ENCODE results near the gene SMAD6.

DNA sequence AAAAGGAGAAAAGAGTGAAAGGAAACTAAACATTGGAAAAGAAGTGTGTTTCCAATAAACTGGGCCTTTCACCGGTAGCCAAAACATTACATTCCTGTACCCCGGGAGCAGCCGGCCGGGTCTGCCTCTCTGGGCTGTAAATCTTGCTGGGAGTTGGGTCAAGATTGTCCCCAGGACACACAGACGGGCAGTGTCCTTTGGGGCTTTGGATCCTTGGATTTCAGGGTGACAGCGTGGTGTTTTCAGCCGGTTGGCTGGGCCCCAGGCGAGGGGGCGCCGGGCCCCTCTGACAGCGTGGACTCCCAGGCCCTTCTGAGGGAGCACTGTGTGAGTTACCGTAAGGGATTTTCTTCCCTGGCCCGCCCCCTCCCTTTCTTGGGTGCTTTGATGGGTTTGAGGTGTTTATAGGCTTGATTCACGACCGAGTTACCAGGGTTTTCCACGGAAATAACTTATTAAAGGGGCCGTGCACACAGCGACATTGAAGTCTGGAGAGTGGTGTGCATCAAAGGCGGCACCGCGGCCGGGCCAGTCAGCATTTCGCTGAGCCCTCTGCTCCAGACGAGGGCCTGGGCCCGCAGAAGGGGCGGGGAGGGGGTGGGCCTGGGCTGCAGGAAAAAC lies 27.4 kb downstream of the SMAD6 start:
- TF ChIP-seq, protein P1, sequence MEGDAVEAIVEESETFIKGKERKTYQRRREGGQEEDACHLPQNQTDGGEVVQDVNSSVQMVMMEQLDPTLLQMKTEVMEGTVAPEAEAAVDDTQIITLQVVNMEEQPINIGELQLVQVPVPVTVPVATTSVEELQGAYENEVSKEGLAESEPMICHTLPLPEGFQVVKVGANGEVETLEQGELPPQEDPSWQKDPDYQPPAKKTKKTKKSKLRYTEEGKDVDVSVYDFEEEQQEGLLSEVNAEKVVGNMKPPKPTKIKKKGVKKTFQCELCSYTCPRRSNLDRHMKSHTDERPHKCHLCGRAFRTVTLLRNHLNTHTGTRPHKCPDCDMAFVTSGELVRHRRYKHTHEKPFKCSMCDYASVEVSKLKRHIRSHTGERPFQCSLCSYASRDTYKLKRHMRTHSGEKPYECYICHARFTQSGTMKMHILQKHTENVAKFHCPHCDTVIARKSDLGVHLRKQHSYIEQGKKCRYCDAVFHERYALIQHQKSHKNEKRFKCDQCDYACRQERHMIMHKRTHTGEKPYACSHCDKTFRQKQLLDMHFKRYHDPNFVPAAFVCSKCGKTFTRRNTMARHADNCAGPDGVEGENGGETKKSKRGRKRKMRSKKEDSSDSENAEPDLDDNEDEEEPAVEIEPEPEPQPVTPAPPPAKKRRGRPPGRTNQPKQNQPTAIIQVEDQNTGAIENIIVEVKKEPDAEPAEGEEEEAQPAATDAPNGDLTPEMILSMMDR (IDR thresholded peaks at IDR 0.05; ENCODE audit: low read depth, low read length, poor library complexity, severe bottlenecking) = no peak
- no peak for TF ChIP-seq EZH2phosphoT487 (IDR thresholded peaks at IDR 0.05; ENCODE audit: borderline replicate concordance, low read length)

All from DOHH2 (cell line).